Activated CD8-positive, alpha-beta memory T cell treated with anti-CD3 and anti-CD28 coated beads for 4 hours (primary cell): ENCODE results near the gene STMN3.

Source experiments
- DNase-seq, 2 donors: peaks; one replicate each; pipeline ENCODE4 v3.0.0-alpha.2; 2020; ENCODE audit warnings: low read depth in 2 of 2

STMN3 gene

GRCh38 chr20:63653041-63653973, at the start of gene STMN3:
STMN3 (minus strand) TSS chr20:63653424; CDS start chr20:63653345, 79 bp downstream.
- DNase-seq: no peak

- no peak for DNase-seq
Measured at GRCh38 chr20:63702036-63702665, 48.9 kb upstream of the STMN3 start.

GRCh38 chr20:63701329-63702035, 48.3 kb upstream of the STMN3 start:
- DNase-seq: no peak

DNA sequence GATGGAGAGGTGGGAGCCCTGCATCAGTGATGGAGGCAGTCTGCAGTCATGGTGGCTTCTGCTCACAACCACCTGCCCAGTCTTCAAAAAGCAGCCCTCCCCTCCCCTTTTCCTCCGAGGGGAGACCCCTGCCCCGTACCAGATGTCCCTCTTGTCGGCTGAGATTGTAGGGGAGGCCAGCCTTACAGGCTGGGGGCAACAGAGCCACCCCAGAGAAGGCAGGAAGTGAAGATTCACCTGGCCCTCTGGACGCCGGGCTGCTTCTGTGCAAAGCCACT, 47.8 kb upstream of the STMN3 start:
- no peak for DNase-seq

DNA sequence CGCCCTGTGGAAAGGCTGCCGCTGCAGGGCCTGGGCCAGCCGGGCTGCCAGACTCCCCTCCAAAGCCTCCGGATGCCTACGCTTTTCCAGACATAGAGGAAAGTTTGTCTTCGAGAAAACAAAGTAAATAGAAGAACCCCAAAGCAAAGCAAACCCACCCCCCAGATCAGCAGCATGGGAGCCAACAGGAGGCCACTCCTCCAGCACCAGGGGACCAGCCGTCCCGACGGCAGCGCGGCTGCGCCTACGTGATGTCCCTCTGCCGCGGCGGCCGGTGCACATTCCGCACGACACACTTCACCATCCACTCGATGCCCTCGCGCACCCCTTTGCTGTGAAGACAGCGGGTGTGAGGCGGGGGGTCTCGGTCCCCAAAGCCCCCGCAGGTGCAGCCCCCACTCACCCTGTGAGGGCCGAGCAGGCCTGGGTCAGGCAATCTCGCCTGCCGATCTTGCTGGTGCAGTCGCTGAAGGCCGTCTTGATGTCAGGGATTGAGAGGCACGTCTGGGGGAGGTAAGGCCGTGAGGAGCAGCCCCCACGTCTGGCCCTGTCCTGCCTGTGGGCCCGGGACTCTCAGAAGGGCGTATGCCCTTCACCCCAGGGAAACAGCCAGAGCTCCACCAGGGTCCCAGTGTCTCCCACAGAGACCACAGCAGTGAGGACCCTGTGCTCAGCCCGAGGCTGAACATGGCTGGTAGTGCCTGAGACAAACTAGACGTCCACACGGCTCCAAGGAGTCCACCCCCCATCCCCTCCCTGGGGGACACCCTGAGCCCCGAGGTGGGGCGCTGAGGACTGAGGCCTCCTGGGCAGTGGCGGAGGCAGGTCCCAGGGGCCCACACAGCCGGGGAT, 47.2 kb upstream of the STMN3 start:
- DNase-seq: no peak

DNA sequence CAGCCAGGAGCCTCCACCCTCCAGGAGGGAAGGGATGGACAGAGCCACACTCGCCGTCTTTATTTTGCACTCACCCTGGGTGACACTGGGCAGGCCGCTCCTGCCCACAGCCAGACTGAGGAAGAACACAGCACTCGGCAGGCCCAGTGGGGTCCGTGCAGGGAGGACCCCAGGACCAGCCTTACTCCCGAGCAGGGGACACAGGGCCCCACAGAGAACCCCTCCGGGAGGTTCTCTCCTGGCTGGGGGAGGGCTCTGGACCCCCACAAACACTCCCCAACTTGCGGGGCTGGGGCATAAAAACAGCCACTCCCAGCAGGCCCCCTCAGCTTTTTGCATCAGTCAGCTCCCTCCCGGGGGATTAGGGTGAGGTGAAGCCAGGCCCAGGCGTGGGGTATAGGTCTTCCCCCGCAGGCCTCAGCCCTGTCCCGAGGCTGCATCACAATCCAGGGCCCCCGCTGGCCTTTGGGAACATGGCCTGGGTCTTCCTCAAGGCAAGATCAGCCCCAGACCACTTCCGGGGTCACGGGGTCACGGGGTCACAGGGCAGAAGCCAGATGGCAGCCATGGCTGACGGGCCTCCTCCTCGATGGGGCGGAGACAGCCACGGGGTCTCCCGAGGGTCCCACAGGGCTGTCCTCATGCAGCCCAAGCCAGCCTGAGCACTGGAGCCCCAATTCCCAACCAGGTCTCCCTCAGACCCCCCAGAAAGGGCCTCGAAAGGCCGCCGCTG, 46.4 kb upstream of the STMN3 start:
- DNase-seq: no peak

DNA sequence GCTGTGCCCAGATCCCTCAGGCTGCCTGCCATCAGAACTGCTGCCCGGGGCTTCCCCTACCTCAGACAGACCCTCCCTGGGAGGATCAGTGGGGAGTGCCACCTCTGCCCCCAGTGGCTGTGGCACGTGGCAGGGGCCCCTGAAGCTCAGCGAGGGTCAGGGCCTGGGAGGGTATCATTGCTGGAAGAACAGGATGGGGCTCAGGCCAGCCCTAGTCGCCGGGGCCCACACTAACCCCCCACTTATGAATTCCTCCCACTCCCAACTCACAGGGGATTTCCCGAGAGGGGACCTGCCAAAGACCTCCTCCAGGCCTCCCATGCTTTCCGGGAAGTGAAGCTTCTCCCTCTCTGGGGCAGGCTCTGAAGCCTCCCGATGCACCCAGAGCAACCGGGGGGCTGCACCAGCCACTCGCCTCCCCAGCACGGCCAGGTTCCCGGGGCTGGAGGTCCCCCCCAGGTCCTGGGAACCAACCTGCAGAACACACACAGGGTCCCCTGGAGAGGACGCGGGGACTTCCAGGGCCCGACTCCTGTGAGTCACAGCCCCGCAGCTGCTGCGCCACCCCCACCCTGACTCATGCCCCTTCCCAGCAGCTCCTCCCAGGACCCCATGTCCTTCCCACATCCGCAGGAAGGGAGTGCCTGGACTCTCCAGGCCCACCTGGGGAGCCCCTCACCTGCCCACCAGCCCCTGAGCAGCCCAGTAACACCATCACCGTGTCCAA, 45.7 kb upstream of the STMN3 start:
- no peak for DNase-seq

GRCh38 chr20:63697868-63698545, 44.8 kb upstream of the STMN3 start:
- DNase-seq: no peak

GRCh38 chr20:63697357-63697867, 44.2 kb upstream of the STMN3 start:
- no peak for DNase-seq

DNA sequence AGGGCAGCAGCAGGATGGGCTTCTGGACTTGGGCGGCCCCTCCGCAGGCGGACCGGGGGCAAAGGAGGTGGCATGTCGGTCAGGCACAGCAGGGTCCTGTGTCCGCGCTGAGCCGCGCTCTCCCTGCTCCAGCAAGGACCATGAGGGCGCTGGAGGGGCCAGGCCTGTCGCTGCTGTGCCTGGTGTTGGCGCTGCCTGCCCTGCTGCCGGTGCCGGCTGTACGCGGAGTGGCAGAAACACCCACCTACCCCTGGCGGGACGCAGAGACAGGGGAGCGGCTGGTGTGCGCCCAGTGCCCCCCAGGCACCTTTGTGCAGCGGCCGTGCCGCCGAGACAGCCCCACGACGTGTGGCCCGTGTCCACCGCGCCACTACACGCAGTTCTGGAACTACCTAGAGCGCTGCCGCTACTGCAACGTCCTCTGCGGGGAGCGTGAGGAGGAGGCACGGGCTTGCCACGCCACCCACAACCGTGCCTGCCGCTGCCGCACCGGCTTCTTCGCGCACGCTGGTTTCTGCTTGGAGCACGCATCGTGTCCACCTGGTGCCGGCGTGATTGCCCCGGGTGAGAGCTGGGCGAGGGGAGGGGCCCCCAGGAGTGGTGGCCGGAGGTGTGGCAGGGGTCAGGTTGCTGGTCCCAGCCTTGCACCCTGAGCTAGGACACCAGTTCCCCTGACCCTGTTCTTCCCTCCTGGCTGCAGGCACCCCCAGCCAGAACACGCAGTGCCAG, 43.6 kb upstream of the STMN3 start, which contains the start of gene TNFRSF6B:
Gene TNFRSF6B, plus strand, starts transcription at position 25 of the 729 bp plus-strand sequence. Its CDS starts 116 bp downstream, at position 141.
- no peak for DNase-seq

GRCh38 chr20:63696306-63696627, 43.0 kb upstream of the STMN3 start:
- DNase-seq: no peak

- DNase-seq: no peak
Measured at GRCh38 chr20:63695424-63696305, 42.4 kb upstream of the STMN3 start.

DNA sequence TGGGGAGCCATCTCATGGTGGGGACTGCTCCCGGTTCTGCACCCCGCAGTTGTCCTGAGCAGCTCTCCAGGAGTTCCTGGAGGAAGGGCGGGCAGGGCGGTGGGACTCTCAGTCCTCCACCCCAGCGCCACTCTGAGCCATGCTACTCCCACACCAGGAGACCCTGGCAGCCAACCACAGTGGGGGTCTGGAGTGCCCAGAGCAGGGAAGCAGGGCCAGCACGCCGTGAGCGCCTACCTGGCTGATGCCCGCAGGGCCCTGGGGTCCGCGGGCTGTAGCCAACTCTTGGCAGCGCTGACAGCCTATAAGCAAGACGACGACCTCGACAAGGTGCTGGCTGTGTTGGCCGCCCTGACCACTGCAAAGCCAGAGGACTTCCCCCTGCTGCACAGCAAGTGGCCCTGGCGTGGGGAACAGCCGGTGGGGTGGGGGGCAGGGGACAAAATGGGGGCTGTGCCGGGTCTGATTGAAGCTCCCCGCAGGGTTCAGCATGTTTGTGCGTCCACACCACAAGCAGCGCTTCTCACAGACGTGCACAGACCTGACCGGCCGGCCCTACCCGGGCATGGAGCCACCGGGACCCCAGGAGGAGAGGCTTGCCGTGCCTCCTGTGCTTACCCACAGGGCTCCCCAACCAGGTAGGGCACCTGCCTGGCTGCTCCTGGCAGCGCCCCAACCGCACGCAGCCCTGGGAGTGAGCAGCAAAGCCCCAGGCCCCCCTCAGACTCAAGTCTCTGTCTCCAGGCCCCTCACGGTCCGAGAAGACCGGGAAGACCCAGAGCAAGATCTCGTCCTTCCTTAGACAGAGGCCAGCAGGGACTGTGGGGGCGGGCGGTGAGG, 41.6 kb upstream of the STMN3 start:
- no peak for DNase-seq

DNA sequence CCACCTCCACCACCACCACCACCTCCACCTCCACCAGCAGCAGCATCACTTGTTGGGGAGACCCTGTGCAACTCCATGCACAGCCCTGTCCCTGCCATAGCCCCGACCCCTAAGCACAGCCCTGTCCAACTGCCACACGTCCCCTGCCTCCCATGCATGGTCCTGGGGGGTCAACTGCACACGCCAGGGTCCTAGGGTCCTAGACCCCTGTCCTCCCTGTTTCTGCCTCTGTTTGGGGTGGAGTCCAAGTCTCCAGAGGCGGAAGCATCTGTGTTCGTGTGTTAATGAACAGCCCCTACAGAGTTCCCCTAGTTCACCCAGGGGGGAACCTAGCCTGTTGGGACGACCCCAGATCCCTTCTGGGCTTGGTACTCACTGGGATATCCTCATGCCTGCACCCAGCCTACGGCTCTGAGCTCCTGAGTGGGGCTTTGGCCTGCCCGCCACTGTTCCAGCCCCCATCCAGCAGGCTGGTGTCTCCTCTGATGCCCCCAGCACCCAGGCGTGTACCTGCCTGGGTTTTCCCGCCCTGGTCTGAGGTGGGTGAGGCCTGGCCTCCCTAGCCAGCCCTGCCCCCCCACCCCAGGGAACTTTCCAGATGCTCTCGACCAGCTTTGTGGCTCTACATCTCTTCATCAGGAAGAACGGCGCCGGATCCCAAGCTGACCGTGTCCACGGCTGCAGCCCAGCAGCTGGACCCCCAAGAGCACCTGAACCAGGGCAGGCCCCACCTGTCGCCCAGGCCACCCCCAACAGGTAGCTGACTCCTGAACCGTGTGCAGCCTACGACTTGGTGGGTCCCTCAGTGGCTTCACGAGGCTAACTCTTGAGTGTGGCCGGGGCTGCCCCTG, 40.7 kb upstream of the STMN3 start:
- DNase-seq: no peak

- DNase-seq: no peak
Measured at GRCh38 chr20:63693083-63693732, 40.0 kb upstream of the STMN3 start.
